Stimulated activated CD4-positive, alpha-beta T cell treated with anti-CD3 and anti-CD28 coated beads, Interleukin-4, amount 100 ng/mL, for 24 hours (primary cell): ENCODE data around the gene MAP3K14.
"Not testable (repeated sequence)": the region's sequence is repeated elsewhere in the genome, so short reads cannot be mapped to it uniquely, and the experiment has no call there.

Source experiments
- DNase-seq: peaks from one replicate; pipeline ENCODE4 v3.0.0-alpha.2; 2020

The MAP3K14 gene

DNA sequence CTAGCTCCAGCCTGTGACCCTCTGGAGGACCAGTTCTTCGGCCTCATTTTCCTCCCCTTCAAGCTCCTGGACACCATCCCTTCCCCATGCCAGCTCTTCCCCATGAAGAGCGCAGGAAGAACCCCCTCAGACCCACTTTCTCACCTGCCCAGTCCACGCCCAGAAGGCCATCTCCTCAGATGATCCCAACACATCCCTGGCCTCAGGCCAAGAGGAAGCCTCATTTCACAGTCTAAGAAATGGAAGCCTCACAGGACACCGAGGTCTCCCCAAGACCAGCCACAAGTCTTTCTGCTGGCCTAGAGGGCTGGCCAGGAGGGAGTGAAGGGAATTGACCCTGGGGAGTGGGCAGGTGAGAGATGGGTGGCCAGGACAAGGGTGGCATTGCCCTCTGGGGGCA, 62.9 kb downstream of the MAP3K14 start:
- DNase-seq = no peak

DNA sequence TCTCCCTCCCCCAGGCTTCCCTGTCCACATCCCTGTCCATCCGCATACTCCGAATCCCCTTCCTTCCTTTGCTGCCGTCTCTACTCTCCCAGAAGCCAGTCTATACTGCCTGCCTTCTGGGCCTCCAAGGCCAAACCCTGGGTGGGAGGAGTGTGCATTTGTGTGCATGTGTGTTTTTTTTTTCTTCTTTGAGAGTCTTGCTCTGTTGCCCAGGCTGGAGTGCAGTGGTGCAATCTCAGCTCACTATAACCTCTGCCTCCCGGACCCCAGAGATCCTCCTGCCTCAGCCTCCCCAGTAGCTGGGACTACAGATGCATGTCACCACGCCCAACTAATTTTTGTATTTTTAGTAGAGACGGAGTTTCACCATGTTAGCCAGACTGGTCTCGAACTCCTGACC, 63.6 kb downstream of the MAP3K14 start:
- DNase-seq = not testable (repeated sequence)

DNA sequence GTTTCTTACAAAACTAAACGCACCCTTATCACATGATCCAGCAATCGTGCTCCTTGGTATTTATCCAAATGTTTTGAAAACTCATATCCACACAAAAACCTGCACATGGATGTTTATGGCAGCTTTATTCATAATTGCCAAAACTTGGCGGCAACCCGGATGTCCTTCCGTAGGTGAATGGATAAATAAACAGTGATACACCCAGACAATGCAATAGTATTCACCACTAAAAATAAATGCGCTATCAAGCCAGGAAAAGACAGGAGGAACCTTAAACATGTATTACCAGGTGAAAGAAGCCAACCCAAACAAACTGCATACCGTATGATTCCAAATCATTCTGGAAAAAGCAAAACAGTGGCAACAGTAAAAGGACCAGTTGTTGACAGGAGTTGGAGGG, 64.9 kb downstream of the MAP3K14 start:
- no peak for DNase-seq

DNA sequence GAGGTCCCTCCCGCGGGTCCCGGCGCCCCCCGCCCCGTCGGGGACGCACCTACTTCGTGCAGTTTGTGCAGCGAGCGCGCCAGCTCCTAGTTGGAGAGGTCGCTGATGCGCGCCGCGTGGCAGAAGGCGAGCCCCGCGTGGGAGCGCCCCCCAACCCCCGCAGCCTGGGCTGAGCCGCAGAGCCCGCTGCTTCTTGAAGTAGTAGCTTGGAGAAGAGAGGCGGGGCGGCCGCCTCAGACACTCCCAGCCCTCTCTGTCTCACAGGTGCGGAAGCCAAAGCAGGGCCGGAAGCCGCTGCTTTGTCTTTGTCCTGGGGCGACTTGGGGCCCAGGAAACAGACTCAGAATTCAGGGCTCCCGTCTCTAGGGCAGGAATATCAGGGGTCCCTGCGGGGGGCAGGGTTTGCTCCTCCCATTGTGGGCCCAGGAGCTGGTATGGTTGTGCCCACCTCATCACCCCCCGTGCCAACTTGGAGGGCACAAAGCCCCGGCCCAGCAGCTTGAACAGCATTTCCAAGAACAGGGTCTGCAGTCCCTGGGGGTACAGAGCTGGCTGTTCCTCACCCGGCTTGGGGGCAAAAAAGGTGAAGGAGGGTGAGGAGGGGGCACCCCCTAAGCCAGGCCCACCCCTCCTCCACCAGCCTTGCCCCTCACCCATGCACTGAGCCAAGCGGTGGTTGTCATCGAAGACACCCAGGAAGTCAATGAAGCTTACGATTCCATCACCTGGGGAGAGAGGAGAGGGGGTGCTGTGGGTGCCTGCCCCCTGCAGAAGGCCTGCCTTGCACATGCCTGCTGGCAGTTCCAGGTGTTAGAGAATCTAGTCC, 68.5 kb downstream of the MAP3K14 start:
- peak; percentile 77 for DNase-seq

DNA sequence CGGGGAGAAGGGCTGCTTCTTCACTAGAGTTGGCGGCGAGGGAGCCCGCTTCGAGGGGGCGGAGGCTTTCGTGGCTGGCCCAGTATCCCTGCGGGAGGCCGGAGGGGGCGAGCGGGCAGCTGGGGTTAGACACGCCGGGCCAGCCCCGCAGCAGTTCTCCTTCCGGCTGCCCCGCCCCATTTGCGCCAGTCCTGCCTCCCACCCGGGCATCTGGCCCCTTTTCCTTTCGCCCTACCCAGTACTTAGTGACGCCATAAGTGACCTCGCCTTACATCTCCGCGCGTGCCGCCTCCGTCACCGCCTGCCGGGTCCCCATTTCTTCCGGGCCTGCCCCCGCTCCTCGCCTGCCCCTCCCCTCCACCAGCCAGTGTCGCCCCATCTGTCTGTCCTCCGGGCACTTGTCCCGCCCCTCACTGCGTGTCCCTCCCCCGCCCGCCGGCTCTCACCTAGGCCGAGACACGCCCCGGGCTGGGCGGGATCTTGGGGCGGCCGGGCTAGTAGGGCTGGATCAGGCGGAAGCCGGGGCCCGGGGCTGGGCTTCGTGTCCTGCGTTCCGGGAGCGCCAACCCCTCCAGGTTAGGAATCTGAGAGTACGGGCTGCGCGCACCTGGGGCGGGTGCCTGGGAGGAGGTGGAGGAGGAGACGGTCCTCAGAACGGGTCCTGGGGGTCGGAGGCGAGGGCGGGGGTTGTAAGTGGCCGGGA, 69.2 kb downstream of the MAP3K14 start:
- DNase-seq = peak; percentile 95

DNA sequence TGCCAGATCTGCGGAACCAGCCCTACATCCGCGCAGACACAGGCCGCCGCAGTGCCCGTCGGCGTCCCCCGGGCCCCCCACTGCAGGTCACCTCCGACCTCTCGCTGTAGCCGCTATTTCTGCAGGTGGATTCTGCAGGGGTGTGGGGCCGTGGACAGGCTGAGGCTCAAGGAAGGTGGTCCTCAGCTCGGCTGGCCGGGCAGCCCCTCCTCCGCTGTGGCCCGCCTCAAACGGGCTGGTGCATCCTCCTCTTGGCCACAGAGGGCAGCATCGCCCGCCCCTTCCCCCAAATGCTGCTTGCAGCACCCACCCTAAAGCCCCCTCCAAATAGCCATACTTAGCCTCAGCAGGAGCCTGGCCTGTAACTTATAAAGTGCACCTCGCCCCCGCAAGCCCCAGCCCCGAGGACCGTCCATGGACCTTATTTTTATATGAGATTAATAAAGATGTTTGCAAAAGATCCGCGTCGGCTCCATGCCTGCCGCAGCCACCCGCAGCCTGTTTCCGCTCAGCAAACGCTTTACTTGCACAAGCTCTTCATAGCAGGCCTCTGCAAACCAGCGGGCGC, 69.9 kb downstream of the MAP3K14 start:
- peak; percentile 28 for DNase-seq

DNA sequence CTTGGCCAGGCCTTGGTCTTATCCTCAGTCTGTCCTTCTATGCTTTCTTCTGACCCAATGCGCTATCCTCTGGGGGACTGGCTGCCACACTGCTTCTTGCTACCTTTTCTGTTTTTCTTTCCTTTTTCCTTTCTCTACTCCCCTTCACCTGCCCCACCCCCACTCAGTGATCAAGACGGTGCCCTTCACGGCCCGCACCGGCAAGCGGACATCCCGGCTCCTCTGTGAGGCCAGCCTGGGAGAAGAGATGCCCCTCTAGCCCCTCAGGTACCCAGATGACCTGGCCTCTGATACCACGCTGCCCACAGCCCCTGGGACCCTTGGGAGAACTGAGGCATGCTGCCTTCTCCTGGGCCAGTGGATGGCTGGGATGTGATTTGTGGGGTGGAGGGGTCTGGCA, 70.5 kb downstream of the MAP3K14 start:
- no peak for DNase-seq

DNA sequence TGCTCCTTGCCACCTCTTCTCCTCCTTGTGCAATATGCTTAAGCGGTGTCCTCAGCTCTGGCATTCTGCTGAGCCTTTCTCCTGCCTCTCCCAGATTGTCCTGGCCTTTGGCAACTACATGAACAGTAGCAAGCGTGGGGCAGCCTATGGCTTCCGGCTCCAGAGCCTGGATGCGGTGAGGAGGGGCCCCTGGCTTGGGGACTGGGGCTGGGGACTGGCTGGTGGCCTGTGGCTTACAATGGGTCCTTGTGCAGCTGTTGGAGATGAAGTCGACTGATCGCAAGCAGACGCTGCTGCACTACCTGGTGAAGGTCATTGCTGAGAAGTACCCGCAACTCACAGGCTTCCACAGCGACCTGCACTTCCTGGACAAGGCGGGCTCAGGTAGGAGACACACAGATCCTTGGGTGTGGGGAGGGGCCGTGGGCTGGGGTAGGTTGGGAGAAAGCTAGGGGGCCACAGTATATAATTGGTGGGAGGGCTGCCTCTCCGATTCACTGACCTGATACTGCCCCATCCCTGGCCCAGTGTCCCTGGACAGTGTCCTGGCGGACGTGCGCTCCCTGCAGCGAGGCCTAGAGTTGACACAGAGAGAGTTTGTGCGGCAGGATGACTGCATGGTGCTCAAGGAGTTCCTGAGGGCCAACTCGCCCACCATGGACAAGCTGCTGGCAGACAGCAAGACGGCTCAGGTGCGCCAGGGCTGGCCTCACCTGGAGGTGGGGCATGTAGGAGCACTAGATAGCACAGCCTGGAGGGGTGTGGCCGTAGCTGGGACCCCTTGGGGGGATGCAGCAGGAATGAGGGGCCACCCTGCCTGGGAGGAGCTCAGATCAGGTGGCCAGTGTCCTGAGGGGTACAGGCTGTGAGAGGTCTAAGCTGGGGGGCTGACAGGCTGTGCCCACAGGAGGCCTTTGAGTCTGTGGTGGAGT, 71.8 kb downstream of the MAP3K14 start:
- DNase-seq = no peak

DNA sequence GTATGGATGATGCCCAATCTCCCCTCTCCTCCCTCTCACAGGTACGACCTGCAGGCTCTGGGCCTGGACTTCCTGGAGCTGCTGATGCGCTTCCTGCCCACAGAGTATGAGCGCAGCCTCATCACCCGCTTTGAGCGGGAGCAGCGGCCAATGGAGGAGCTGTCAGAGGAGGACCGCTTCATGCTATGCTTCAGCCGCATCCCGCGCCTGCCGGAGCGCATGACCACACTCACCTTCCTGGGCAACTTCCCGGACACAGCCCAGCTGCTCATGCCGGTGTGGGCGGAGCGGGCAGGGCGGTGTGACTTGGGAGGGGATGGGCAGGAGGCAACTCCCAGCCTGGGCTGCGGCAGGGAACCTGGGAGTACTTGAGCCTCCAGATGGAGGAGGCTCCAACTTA, 73.1 kb downstream of the MAP3K14 start:
- no peak for DNase-seq

DNA sequence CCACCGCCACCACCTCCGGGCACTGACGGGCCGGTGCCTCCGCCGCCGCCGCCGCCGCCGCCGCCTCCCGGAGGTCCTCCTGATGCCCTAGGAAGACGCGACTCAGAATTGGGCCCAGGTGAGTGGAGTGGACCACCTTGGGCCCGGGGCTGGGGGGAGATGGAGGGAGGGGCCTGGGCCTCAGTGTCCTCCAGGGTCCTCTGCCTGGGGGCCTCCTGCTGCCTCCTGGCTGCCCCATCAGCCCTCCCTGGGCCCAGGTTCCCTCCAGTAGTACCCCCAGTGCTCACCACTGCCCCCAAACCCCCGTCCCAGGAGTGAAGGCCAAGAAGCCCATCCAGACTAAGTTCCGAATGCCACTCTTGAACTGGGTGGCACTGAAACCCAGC, 74.8 kb downstream of the MAP3K14 start:
- DNase-seq = no peak

DNA sequence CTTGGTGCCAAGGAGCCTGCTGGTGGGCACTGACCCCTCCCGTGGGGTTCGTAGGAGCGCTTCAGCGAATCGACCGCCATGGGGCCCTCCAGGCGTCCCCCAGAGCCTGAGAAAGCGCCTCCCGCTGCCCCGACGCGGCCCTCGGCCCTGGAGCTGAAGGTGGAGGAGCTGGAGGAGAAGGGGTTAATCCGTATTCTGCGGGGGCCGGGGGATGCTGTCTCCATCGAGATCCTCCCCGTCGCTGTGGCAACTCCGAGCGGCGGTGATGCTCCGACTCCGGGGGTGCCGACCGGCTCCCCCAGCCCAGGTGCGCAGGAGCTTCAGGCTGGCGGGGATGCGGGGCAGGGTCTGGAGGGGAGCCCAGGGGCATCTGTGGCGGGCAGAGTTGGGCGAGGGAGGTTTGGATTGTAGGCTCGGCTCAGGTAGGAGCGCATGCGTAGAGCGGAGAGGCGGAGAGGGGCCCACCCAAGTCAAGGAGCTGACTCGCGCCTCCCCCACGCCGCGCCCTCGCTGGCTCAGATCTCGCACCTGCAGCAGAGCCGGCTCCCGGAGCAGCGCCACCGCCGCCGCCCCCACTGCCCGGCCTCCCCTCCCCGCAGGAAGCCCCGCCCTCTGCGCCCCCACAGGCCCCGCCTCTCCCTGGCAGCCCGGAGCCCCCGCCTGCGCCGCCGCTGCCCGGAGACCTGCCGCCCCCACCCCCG, 75.3 kb downstream of the MAP3K14 start:
- no peak for DNase-seq

DNA sequence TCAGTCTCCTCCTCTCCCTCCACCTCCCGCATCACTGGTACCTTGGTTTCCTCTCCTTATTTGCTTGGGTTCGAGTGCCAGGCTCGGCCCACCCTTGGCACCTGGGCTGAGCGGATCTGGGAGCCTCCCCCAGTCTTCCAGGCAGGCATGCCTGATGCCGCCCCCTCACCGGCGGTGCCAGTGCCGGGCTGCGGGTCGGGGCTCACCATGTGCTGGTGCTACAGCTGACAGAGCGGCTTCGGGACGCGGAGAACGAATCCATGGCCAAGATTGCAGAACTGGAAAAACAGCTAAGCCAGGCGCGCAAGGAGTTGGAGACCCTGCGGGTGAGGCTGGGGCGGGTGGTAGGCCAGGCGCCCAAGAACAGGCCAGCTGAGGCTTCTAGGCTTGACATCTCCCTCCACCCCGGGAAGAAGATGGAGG, 75.9 kb downstream of the MAP3K14 start:
- DNase-seq = no peak

DNA sequence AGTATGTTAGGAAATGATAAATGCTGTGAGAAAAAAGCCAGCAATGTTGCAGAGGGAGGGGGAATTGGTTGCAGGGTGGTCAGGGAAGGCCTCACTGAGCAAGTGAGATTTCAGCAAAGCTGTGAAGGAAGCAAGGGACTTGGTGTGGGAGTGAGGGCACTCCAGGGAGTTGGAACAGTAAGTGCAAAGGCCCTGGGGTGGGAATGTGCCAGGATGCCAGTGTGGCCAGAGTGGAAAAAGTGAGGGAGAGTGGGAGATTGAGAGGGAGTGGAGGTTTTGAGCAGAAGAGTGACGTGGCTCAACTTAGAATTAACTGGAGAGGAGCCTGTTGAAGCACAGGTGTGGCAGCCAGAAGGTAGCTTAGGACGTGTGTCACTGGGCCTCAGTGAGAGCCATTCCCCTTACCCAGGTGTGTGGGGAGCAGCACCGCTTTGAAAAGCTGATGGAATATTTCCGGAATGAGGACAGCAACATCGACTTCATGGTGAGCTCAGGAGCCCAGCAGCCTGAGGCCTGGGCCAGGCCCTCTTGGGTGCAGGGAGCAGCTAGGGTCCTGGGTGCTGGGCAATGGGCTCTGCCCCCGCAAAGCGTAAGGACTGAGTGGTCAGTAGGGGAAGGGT, 78.6 kb downstream of the MAP3K14 start:
- DNase-seq = no peak

DNA sequence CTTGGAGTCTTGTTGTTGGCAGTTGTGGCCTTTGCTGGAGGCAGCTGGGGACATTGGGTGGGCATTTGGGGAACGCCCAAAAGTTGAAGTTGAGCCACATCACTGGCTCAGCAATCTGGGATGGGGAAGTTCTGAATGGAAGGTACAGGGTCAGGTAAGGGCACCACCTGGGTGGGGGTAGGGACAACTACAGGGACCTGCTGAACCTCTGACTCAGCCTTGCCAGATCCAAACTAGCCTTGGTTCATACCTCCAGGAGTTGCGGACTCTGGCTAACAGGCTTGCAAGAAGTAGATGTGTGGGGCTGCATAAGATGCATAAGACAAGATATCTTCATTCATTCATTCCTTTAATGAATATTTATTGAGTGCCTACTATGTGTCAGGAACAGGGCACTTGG, 79.1 kb downstream of the MAP3K14 start:
- DNase-seq = no peak

DNA sequence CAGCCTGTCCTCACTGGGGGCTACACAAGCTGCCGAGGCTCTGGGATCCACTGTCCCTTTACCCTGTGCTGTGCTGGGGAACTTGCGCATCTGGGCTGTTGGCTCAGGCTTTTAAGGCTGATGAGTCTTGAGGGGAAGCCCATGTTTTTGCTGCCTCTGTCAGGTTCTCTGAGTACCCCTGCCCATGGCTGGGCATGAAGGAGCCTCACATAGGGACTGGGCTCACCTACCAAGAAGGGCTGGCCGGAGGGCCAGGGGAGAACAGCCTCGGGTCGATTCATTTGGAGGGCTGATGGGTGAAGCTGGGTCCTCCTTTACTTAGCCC, 80.6 kb downstream of the MAP3K14 start:
- no peak for DNase-seq

DNA sequence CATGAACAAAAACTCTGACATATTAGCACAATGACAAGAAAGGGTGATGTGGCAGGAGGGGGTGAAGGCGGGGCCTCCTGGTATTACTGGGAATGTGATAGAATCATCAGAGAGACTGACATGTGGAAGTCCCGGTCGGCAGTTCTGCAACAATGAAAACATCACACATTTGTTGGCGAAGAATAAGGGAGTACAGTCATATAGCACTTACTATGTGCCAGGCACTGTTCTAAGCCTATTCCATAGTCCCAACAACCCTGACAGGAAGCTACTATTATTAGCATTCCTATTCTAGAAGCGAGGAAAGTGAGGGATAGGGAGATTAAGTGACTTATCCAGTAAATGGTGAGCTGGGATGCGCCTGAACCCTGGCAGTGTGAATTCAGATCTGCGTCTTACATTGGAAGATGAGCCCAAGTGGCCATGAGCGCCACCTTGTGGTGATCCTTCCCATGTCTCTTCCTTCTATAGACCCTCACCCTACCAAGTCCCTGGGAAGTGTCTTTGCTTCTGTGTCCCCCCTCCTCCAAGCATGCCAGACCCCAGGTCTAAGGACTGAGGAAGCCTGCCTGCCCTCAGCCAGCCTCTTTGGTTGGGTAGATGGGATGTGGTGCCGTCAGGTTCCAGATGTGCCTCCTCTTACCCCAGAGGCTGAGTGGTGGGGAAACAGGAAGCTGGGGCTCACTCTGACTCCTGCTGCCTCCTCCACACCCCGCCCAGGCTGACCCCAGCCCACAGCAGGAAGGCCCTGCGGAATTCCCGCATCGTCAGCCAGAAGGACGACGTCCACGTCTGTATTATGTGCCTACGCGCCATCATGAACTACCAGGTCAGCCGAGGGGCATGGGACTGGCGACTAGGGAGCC, 81.2 kb downstream of the MAP3K14 start:
- DNase-seq = peak; percentile 84

DNA sequence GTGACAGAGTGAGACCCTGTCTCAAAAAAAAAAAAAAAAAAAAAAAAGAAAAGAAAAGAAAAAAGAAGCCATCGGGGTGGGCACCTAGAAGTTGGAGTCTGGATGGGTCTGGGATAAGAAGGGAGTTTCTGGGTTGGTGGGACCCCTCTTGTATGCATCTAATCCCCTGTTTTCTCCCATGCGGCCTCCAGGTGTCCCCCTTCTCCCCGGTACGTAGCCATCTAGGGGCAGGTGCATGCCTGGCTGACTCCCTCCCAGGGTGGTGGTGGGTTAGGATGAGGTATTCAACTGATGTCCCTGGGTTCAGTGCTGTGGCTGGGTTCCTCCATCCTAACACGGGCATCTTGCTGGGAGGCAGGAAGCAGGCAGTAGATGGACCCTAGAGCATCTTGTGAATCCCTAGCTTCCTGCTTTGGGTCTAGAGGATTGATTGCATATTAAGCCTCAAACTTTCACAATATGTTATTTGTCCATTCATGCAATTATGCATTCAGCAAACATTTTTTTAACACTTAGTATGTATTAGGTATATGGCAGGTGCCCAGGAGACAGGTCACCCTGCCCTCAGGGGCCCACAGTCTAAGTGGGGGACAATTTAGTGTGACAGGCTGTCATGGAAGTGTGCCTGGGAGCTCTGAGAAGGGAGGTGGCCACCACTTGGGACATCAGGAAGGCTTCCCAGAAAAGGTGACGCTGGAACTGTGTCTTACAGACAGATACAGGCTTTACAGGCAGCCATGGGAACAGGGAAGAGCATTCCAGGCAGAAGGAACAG, 82.0 kb downstream of the MAP3K14 start:
- DNase-seq = peak; percentile 54

DNA sequence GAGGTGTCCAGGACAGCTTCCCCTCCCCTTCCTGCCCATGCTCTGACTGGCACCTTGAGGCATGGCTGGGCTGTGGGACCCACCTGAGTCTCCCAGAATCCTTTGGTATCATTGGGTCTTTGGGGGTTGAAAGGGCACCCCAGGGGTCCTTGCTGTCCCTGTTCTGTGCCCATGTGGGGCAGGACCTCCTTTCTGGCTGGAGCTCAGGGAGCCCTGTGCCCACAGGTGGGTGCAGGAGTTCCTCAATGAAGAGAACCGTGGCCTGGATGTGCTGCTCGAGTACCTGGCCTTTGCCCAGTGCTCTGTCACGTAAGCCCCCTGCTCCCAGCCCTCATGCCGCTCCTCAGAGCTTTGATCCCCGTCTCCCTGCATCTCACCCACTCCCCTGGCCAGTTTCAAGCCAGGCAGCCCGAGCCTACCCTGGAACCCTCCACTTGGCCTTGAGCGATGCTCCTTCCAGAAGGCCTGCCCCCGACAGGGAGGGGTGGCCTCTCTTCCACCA, 83.3 kb downstream of the MAP3K14 start:
- no peak for DNase-seq

DNA sequence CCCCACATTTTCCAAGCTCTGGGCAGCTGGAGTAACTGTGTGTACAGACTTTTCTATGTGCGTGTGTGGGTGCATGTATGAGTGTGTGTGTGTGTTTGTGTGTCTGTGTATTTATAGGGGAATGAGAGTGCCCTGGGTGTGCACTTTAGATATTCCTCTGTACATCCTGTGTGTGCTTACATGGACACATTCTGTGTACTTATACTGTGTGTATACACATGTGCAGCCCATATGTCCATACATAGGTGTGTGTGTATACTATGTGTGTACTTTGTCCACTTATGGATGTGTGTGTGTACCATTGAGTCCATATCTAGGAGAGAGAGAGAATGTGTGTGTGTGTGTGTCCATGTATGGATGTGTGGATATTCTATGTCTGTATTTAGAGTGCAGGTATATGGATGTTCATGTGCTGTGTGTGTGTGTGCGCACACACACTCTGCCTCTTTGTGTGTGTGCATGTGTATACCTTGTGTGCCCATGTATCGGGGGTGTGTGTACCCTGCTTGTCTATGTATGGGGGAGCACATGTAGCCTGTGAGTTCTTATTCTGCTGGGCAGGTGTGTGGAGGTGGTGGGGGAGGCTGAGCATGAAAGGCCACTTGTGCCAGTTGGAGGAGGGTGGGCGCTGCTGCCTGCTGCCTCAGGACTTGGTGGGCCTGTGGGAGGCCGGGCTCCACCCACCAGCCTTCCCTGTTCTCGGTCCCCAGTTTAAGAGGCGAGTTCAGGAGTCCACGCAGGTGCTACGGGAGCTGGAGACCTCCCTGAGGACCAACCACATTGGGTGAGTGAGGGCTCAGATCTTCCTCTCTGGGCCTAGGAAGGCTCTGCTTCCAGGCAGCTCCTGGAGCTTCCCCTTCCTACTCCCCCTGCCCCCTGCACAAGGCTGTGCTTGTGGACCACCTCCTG, 84.1 kb downstream of the MAP3K14 start:
- no peak for DNase-seq
